Breast epithelium (tissue), 4 donors: Measurements from ENCODE around the gene RIMBP2. TPM values are rescaled to one million over a fixed set of nuclear protein-coding genes. Genes with fewer than 3 reads are reported as not detected.

ENCODE experiments used
- DNase-seq, 2 donors: peaks; one replicate each; pipeline ENCODE4 v3.0.0-alpha.2; 2019; ENCODE audit warnings: low spot score in 2 of 2
- H3K27ac ChIP-seq, 2 donors: fragments of 200-600 bp; sonication (generic) in 1 of 2; one replicate each; pipeline ENCODE4 v1.5.1; 2016 to 2019; ENCODE audit warnings: mild to moderate bottlenecking in 1 of 2
- H3K27me3 ChIP-seq, 2 donors: fragments of 200-600 bp; sonication (generic) in 1 of 2; one replicate each; pipeline versions ENCODE4 v1.5.1 to v1.6.0; 2017 to 2019; ENCODE audit warnings: control low read depth in 1 of 2, mild to moderate bottlenecking in 1 of 2
- H3K36me3 ChIP-seq: fragments of 200-600 bp; one replicate; pipeline ENCODE4 v1.5.1; 2019
- H3K4me1 ChIP-seq, 2 donors: fragments of 200-600 bp; sonication (generic); one replicate each; pipeline ENCODE4 v1.5.1; 2016 to 2019; ENCODE audit warnings: control low read depth in 1 of 2
- H3K4me3 ChIP-seq, 3 donors: fragments of 200-600 bp; sonication (generic); 1 replicate in 2 of 3; 2 replicates in 1 of 3; pipeline ENCODE4 v1.5.1; 2016 to 2019; ENCODE audit warnings: mild to moderate bottlenecking in 3 of 3, moderate library complexity in 2 of 3
- H3K9me3 ChIP-seq, 2 donors: fragments of 200-600 bp; sonication (generic) in 1 of 2; one replicate each; pipeline ENCODE4 v1.5.1; 2016 to 2019; ENCODE audit warnings: control low read depth in 1 of 2
- POLR2A ChIP-seq: fragments of 450-650 bp; IDR thresholded peaks from one replicate; pipeline ENCODE4 v1.6.1; 2016; ENCODE audit warnings: antibody characterized with exemption, mild to moderate bottlenecking, moderate library complexity
- POLR2AphosphoS5 ChIP-seq, 3 donors: sonication (generic); formaldehyde crosslinking; IDR thresholded peaks; one replicate each; pipeline ENCODE4 v1.6.1; 2017; ENCODE audit warnings: antibody characterized with exemption in 3 of 3
- intact Hi-C: fragments of 100-400 bp; cut with DNase I; formaldehyde crosslinking; loops from one replicate; pipeline ENCODE4 v1.15.1; 2023; ENCODE audit warnings: low total_unique reads
- total RNA-seq, 3 donors: library from RNA; depleted of rRNA; stranded (reverse); fragments of >200 nt; gene quantifications; one replicate each; pipeline ENCODE4 v1.1.0, GENCODE V29; 2016
- TF ChIP-seq, protein P1 (sequence below), 3 donors: fragments of 450-650 bp; IDR thresholded peaks; one replicate each; pipeline ENCODE4 v1.5.1; 2016 to 2017; ENCODE audit warnings: antibody characterized with exemption in 3 of 3, mild to moderate bottlenecking in 3 of 3, moderate library complexity in 3 of 3

Gene RIMBP2
- total RNA-seq, 3 donors from 2014 or later = under 0.01 to 0.59 (median under 0.01) TPM

DNA sequence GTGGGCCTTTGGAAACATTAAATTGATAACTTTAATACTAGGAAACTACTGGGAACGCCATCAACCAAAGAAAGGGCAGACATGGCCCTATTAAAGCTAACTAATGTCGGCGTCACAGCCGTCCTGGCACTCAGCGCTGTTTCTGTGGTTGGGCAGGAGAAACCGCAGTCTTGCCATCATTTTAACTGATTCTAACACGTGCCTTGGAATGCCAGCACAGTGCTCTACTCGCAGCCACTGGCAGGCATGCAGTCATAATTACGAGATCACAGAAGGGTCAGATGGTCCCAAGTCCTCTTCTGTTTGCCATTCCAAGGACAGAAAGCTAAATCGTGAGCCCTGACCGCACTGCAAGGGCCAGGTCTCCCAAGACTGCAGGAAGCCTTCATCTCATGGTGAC is 75.2 kb downstream of the RIMBP2 start:
- TF ChIP-seq POLR2AphosphoS5 (IDR thresholded peaks at IDR 0.05) (no peak), POLR2A (no peak)
- TF ChIP-seq, protein P1, sequence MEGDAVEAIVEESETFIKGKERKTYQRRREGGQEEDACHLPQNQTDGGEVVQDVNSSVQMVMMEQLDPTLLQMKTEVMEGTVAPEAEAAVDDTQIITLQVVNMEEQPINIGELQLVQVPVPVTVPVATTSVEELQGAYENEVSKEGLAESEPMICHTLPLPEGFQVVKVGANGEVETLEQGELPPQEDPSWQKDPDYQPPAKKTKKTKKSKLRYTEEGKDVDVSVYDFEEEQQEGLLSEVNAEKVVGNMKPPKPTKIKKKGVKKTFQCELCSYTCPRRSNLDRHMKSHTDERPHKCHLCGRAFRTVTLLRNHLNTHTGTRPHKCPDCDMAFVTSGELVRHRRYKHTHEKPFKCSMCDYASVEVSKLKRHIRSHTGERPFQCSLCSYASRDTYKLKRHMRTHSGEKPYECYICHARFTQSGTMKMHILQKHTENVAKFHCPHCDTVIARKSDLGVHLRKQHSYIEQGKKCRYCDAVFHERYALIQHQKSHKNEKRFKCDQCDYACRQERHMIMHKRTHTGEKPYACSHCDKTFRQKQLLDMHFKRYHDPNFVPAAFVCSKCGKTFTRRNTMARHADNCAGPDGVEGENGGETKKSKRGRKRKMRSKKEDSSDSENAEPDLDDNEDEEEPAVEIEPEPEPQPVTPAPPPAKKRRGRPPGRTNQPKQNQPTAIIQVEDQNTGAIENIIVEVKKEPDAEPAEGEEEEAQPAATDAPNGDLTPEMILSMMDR (IDR thresholded peaks at IDR 0.05) = no peak
- H3K27me3 ChIP-seq = no peaks in the 10 kb centered on the region
- intact Hi-C loops = no loop called here
- H3K9me3 ChIP-seq = peaks cover 7 to 15% of the 10 kb centered on the region in 2 donors
- DNase-seq = no peak
- no peak overlapping the region for H3K27ac ChIP-seq
- no peaks in the 10 kb centered on the region for H3K36me3 ChIP-seq
- no peaks in the 10 kb centered on the region for H3K4me1 ChIP-seq
- H3K4me3 ChIP-seq = no peak overlapping the region

DNA sequence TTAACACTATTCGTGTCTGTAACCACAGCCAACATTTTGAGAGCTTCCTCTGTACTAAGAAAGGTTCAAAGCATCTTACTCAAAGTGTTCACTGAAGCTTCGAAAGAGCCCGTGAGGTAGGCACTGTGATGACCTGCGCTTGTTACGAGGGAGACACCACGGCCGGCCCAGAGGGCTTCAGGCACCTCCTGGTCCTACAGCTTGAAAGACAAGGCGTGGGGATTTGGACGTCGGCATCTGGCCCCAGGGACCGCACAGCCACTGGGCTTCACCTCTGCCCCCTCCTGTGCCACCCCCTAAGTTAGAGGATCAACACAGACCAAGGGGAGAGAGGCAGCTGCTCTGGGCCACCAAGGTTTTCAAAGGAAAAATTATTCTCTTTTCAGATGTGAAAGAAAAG is 75.6 kb downstream of the RIMBP2 start:
- H3K27me3 ChIP-seq = no peaks in the 10 kb centered on the region
- no peaks in the 10 kb centered on the region for H3K4me1 ChIP-seq
- TF ChIP-seq POLR2AphosphoS5 (IDR thresholded peaks at IDR 0.05) = no peak
- TF ChIP-seq POLR2A = no peak
- TF ChIP-seq, protein P1 (IDR thresholded peaks at IDR 0.05) = no peak
- peaks cover 7 to 15% of the 10 kb centered on the region in 2 donors for H3K9me3 ChIP-seq
- peak in 1 of 2 donors; percentile 9 for DNase-seq
- H3K36me3 ChIP-seq = no peaks in the 10 kb centered on the region
- intact Hi-C loops = no loop called here
- no peak overlapping the region for H3K27ac ChIP-seq
- H3K4me3 ChIP-seq = no peak overlapping the region

DNA sequence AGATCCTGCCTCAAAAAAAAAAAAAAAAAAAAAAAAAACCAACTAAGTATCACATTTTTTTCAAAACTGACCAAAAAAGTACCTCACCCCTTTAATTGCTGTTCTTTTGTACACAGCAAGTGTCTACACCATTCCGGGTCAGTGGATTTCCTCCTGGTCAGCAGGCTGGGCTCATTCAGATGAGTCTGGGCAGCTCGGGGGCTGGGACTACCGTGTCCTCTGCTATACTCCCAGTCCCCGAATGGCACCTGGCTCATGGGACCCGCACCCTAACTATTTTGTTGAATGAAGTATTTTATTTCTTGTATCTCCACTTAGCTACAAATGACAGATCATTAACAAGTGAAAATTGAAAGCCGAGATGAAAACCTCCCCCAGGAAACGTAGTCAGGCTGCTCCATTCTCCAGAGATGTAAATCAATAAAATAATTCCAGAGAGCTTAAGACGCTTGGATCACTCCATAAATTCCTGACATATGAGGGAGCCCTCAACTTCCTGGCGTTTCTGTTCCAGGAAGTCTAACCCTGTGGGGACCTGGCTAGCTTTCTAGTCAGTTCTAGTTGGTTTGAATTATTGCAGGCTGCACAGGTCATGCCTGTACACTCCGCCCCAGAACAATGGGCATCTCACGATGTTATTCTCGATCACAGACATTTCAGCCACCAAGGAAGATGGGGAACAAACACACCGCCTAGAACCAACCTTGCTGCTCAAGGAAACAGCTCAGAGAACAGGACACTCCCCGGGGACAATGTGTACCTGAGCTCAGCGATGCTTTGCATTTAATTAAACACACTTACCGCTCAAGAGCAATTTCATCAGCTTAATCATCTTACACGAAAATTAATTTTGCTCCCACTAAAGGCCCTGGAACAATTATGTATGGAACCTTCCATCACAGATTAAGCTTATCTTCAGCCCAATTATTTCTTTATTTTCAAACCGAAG is 76.3 kb downstream of the RIMBP2 start:
- H3K9me3 ChIP-seq = peaks cover 4 to 15% of the 10 kb centered on the region in 2 donors
- no peak for TF ChIP-seq POLR2A
- TF ChIP-seq, protein P1 (IDR thresholded peaks at IDR 0.05) = no peak
- TF ChIP-seq POLR2AphosphoS5 (IDR thresholded peaks at IDR 0.05) = no peak

DNA sequence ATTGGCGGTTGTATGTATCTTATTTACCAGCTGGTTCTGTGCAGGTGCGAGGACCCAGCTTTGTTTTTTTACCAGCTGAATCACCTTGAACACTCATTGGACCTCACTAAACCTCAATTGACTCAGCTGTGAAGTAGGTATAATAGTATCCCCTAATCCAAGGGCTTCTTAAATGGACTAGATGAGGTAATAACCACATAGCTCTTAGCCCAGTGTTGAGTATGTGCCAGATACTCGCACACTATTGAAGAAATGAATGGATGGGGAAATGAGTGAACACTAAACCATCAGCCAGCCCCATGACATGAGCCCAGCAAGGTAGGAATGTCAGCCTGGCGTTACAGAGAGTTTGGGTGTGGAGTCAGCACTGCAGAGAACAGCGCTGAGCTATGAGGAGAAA is 79.7 kb downstream of the RIMBP2 start:
- intact Hi-C loops = loop anchor here (5.0 kb wide), 1 partner anchor 1591 kb away; no protein-coding TSS in a partner anchor
- DNase-seq = no peak
- TF ChIP-seq POLR2AphosphoS5 (IDR thresholded peaks at IDR 0.05) (no peak), POLR2A (no peak)
- TF ChIP-seq, protein P1 (IDR thresholded peaks at IDR 0.05) = no peak
- H3K27ac ChIP-seq = no peak overlapping the region
- H3K27me3 ChIP-seq = peaks cover 0 to 4% of the 10 kb centered on the region in 2 donors
- peaks cover 0 to 6% of the 10 kb centered on the region in 2 donors for H3K9me3 ChIP-seq
- no peaks in the 10 kb centered on the region for H3K4me1 ChIP-seq
- no peak overlapping the region for H3K4me3 ChIP-seq
- H3K36me3 ChIP-seq = no peaks in the 10 kb centered on the region

More for the DNA sequence above, 76.3 kb downstream of the RIMBP2 start:
- Histone ChIP-seq H3K4me3 (no peak overlapping the region), H3K27ac (no peak overlapping the region), H3K4me1 (no peaks in the 10 kb centered on the region), H3K27me3 (no peaks in the 10 kb centered on the region), H3K36me3 (no peaks in the 10 kb centered on the region)
- peak in 1 of 2 donors; percentile 15 for DNase-seq
- intact Hi-C loops = loop anchor here (5.0 kb wide), 1 partner anchor 1588 kb away; no protein-coding TSS in a partner anchor

DNA sequence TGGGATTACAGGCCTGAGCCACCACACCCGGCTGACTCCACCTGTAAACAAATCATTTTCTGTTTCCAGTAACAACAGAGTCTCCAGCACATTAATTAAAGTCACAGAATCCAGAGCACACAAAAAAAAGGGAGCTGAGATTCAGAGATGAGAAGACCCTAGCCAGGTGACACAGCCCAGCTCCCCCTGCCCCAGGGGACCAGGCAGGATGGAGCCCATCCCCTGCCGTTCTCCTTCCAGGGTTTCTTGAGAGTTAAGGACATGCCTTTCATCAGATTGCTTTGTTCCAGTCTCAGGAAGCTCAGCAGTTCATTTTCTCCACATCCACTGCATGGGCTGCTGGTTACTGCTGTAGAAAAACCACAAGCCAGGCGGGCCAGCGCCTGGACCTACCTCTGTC is 81.2 kb downstream of the RIMBP2 start:
- intact Hi-C loops = loop anchor here (5.0 kb wide), 1 partner anchor 1592 kb away; no protein-coding TSS in a partner anchor
- H3K27me3 ChIP-seq = peaks cover 0 to 4% of the 10 kb centered on the region in 2 donors
- H3K9me3 ChIP-seq = peaks cover 3 to 15% of the 10 kb centered on the region in 2 donors
- no peak for DNase-seq
- no peak overlapping the region for H3K4me3 ChIP-seq
- no peak for TF ChIP-seq POLR2AphosphoS5 (IDR thresholded peaks at IDR 0.05)
- TF ChIP-seq POLR2A = no peak
- TF ChIP-seq, protein P1 (IDR thresholded peaks at IDR 0.05) = no peak
- no peaks in the 10 kb centered on the region for H3K36me3 ChIP-seq
- no peaks in the 10 kb centered on the region for H3K4me1 ChIP-seq
- H3K27ac ChIP-seq = no peak overlapping the region
